ENCODE measurements around the gene CUEDC2. TPM values are rescaled to one million over a fixed set of nuclear protein-coding genes. Genes with fewer than 3 reads are reported as not detected.

CUEDC2 gene
- total RNA-seq, 6 experiments from 2014 or later, result 62.6 to 75.9 (median 72.5) TPM

GRCh38 chr10:102452672-102453340, 20.4 kb upstream of the CUEDC2 start:
- H3K36me3 Mint-ChIP-seq (ENCODE audit: low read depth), result peaks cover 5% of the 10 kb centered on the region; the same call in 1 of the 2 replicates
- TF ChIP-seq, protein P1, sequence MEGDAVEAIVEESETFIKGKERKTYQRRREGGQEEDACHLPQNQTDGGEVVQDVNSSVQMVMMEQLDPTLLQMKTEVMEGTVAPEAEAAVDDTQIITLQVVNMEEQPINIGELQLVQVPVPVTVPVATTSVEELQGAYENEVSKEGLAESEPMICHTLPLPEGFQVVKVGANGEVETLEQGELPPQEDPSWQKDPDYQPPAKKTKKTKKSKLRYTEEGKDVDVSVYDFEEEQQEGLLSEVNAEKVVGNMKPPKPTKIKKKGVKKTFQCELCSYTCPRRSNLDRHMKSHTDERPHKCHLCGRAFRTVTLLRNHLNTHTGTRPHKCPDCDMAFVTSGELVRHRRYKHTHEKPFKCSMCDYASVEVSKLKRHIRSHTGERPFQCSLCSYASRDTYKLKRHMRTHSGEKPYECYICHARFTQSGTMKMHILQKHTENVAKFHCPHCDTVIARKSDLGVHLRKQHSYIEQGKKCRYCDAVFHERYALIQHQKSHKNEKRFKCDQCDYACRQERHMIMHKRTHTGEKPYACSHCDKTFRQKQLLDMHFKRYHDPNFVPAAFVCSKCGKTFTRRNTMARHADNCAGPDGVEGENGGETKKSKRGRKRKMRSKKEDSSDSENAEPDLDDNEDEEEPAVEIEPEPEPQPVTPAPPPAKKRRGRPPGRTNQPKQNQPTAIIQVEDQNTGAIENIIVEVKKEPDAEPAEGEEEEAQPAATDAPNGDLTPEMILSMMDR (IDR thresholded peaks at IDR 0.05), result no peak
- H3K27me3 Mint-ChIP-seq (ENCODE audit: insufficient read depth), result peaks cover 7% of the 10 kb centered on the region
- H3K27ac Mint-ChIP-seq, result peak overlapping the region; percentile 83
- peak; percentile 81 for DNase-seq
- H3K4me1 Mint-ChIP-seq (ENCODE audit: low read depth), result peaks cover 58% of the 10 kb centered on the region
- no peaks in the 10 kb centered on the region for H3K9me3 Mint-ChIP-seq
- peak overlapping the region; percentile 44 for H3K4me3 Mint-ChIP-seq

GRCh38 chr10:102451105-102451969, 19.0 kb upstream of the CUEDC2 start, which contains the start of gene C10orf95:
Gene C10orf95, minus strand, starts transcription at chr10:102451543. Its CDS starts 450 bp downstream, at chr10:102451093.
- Mint-ChIP-seq H3K36me3 (ENCODE audit: low read depth) (peaks cover 5% of the 10 kb centered on the region; the same call in 1 of the 2 replicates), H3K4me1 (ENCODE audit: low read depth) (peaks cover 57% of the 10 kb centered on the region), H3K9me3 (no peaks in the 10 kb centered on the region), H3K27me3 (ENCODE audit: insufficient read depth) (peaks cover 3% of the 10 kb centered on the region), H3K4me3 (peak within 1 kb of the TSS; percentile 75), H3K27ac (peak within 1 kb of the TSS; percentile 83)
- DNase-seq, result no peak
- TF ChIP-seq, protein P1 (IDR thresholded peaks at IDR 0.05), result no peak

GRCh38 chr10:102450374-102451104, 18.2 kb upstream of the CUEDC2 start:
- Mint-ChIP-seq H3K4me1 (ENCODE audit: low read depth) (peaks cover 49% of the 10 kb centered on the region), H3K27me3 (ENCODE audit: insufficient read depth) (peaks cover 3% of the 10 kb centered on the region), H3K9me3 (no peaks in the 10 kb centered on the region), H3K4me3 (peak overlapping the region; percentile 90), H3K36me3 (ENCODE audit: low read depth) (peaks cover 5% of the 10 kb centered on the region; the same call in 1 of the 2 replicates), H3K27ac (peak overlapping the region; percentile 59)
- DNase-seq, result peak; percentile 39
- TF ChIP-seq, protein P1 (IDR thresholded peaks at IDR 0.05), result no peak

- Mint-ChIP-seq H3K36me3 (ENCODE audit: low read depth) (peaks cover 5% of the 10 kb centered on the region; the same call in 1 of the 2 replicates), H3K4me1 (ENCODE audit: low read depth) (peaks cover 44% of the 10 kb centered on the region), H3K9me3 (no peaks in the 10 kb centered on the region), H3K27me3 (ENCODE audit: insufficient read depth) (peaks cover 3% of the 10 kb centered on the region), H3K4me3 (peak overlapping the region; percentile 90), H3K27ac (peak overlapping the region; percentile 59)
- no peak for DNase-seq
- TF ChIP-seq, protein P1 (IDR thresholded peaks at IDR 0.05), result no peak
Measured at GRCh38 chr10:102450124-102450373, 17.7 kb upstream of the CUEDC2 start.

GRCh38 chr10:102449321-102450123, 17.1 kb upstream of the CUEDC2 start:
- Mint-ChIP-seq H3K36me3 (ENCODE audit: low read depth) (peaks cover 5% of the 10 kb centered on the region; the same call in 1 of the 2 replicates), H3K4me3 (peak overlapping the region; percentile 90), H3K27ac (peak overlapping the region; percentile 59), H3K9me3 (no peaks in the 10 kb centered on the region), H3K27me3 (ENCODE audit: insufficient read depth) (peaks cover 3% of the 10 kb centered on the region), H3K4me1 (ENCODE audit: low read depth) (peaks cover 39% of the 10 kb centered on the region)
- TF ChIP-seq, protein P1 (IDR thresholded peaks at IDR 0.05), result no peak
- DNase-seq, result peak; percentile 24
